Endothelial cell of umbilical vein (primary cell): ENCODE results near the gene GPR37L1. TPM values are rescaled to one million over a fixed set of nuclear protein-coding genes. Genes with fewer than 3 reads are reported as not detected.

Experiments
- BruUV-seq: library from RNA; stranded (reverse); fragments of 400-500 nt; replicated peaks from 2 replicates; lab custom pipeline; 2021; lab: Mats Ljungman, UMichigan
- CTCF ChIA-PET: fragments of 300-600, 350-600 bp; sonication (Branson Sonifier 250); formaldehyde crosslinking; loops from one replicate; lab custom pipeline; 2021; ENCODE audit warnings: antibody characterized with exemption, inconsistent platforms; lab: Charles Lee
- POLR2A ChIA-PET: fragments of 300-600, 350-600 bp; sonication (Branson Sonifier 250); formaldehyde crosslinking; loops from one replicate; lab custom pipeline; 2021; ENCODE audit warnings: antibody characterized with exemption, inconsistent platforms; lab: Charles Lee
- DNase-seq: peaks from one replicate; pipeline ENCODE4 v3.0.0-alpha.2; 2011; ENCODE audit warnings: low read depth, low spot score
- FAIRE-seq: peaks from 2 replicates; lab custom pipeline; 2011; peaks lifted over from hg19 to GRCh38; lab: Jason Lieb, UNC
- H2AFZ ChIP-seq: 2 replicates; pipeline ENCODE4 v1.6.0; 2012; ENCODE audit warnings: low read depth, low read length, control low read depth, inconsistent platforms
- H3K27ac ChIP-seq: 2 replicates; pipeline ENCODE4 v1.5.1; 2011; ENCODE audit warnings: low read depth, mild to moderate bottlenecking, control low read depth, low read length, moderate library complexity; ENCODE audit not compliant: insufficient read depth
- H3K27me3 ChIP-seq, 2 experiments: 2 replicates each; pipeline versions ENCODE4 v1.6.0 to v1.6.1; 2011; ENCODE audit warnings: low read length in 2 of 2, mixed read lengths in 1 of 2; ENCODE audit not compliant: control insufficient read depth in 2 of 2, insufficient read depth in 2 of 2
- H3K36me3 ChIP-seq, 2 experiments: 2 replicates in 1 of 2; 3 replicates in 1 of 2; pipeline ENCODE4 v1.5.1; 2011; ENCODE audit warnings: low read length in 2 of 2, mild to moderate bottlenecking in 1 of 2, moderate library complexity in 1 of 2; ENCODE audit not compliant: control insufficient read depth in 2 of 2, insufficient read depth in 2 of 2; ENCODE audit errors: extremely low read depth in 1 of 2
- H3K4me1 ChIP-seq: 3 replicates; pipeline ENCODE4 v1.5.1; 2011; ENCODE audit warnings: mild to moderate bottlenecking, low read length; ENCODE audit not compliant: control insufficient read depth, insufficient read depth; ENCODE audit errors: extremely low read depth
- H3K4me2 ChIP-seq: 2 replicates; pipeline ENCODE4 v1.6.1; 2011; ENCODE audit warnings: low read length, control low read depth, mixed read lengths; ENCODE audit not compliant: insufficient read depth
- H3K4me3 ChIP-seq, 3 experiments: fragments of 200-600 bp in 1 of 3; sonication (generic), shearing (Covaris generic) in 1 of 3; replicated peaks in 1 of 3; 2 replicates each; pipeline ENCODE4 v1.5.1; 2011 to 2016; ENCODE audit warnings: control low read depth in 3 of 3, low read length in 3 of 3, mild to moderate bottlenecking in 2 of 3, inconsistent platforms in 1 of 3, low read depth in 1 of 3, moderate library complexity in 1 of 3; ENCODE audit not compliant: insufficient read depth in 1 of 3
- H3K79me2 ChIP-seq: 2 replicates; pipeline ENCODE4 v1.6.0; 2012; ENCODE audit warnings: low read length, inconsistent platforms; ENCODE audit not compliant: control insufficient read depth, insufficient read depth
- H3K9ac ChIP-seq: replicated peaks from 2 replicates; pipeline ENCODE3; 2011; ENCODE audit warnings: low read length, control low read depth; ENCODE audit not compliant: insufficient read depth; ENCODE audit errors: extremely low read depth
- H3K9me1 ChIP-seq: replicated peaks from 3 replicates; pipeline ENCODE4 v1.6.0; 2011; ENCODE audit warnings: mild to moderate bottlenecking, low read length; ENCODE audit not compliant: control insufficient read depth, insufficient read depth; ENCODE audit errors: extremely low read depth
- H3K9me3 ChIP-seq: replicated peaks from 2 replicates; pipeline ENCODE4 v1.5.1; 2012; ENCODE audit warnings: low read length, inconsistent platforms; ENCODE audit not compliant: control insufficient read depth, insufficient read depth
- H4K20me1 ChIP-seq: replicated peaks from 2 replicates; pipeline ENCODE3; 2011; ENCODE audit warnings: mild to moderate bottlenecking, low read length; ENCODE audit not compliant: control insufficient read depth, insufficient read depth; ENCODE audit errors: extremely low read depth
- EZH2 ChIP-seq: IDR thresholded peaks from 2 replicates; pipeline ENCODE4 v1.6.1; 2012; ENCODE audit warnings: borderline replicate concordance, low read depth, mild to moderate bottlenecking, moderate library complexity, low read length, inconsistent platforms; ENCODE audit not compliant: severe bottlenecking
- FOS ChIP-seq: IDR thresholded peaks from 2 replicates; pipeline ENCODE4 v1.6.1; 2011; ENCODE audit warnings: mild to moderate bottlenecking, low read length, moderate library complexity, borderline replicate concordance; ENCODE audit not compliant: insufficient read depth
- GATA2 ChIP-seq: IDR thresholded peaks from 2 replicates; pipeline ENCODE4 v1.7.0; 2011; ENCODE audit warnings: low read depth, mild to moderate bottlenecking, moderate library complexity, mixed read lengths, low read length; ENCODE audit not compliant: insufficient read length, insufficient read depth
- JUN ChIP-seq: IDR thresholded peaks from 2 replicates; pipeline ENCODE4 v1.6.1; 2011; ENCODE audit warnings: borderline replicate concordance, low read depth; ENCODE audit not compliant: insufficient read length, insufficient read depth
- MYC ChIP-seq: IDR thresholded peaks from one replicate; pipeline ENCODE4 v1.6.1; 2011; ENCODE audit warnings: mild to moderate bottlenecking, low read depth, low read length
- POLR2A ChIP-seq: IDR thresholded peaks from 2 replicates; pipeline ENCODE4 v1.6.1; 2012; ENCODE audit warnings: low read depth, mild to moderate bottlenecking, control low read depth, low read length
- POLR2AphosphoS5 ChIP-seq: IDR thresholded peaks from 2 replicates; pipeline ENCODE4 v1.6.1; 2012; ENCODE audit warnings: low read depth, mild to moderate bottlenecking, control low read depth, low read length, moderate library complexity; ENCODE audit not compliant: insufficient read depth
- dilution Hi-C: fragments of 300-500 bp; cut with MboI; formaldehyde crosslinking; loops from one replicate; pipeline ENCODE4 v1.15.0; 2019; ENCODE audit warnings: low sequenced_read_pairs; ENCODE audit not compliant: extremely low pct_ligation_motif_present
- intact Hi-C: fragments of 100-400 bp; cut with micrococcal nuclease; formaldehyde crosslinking; loops from one replicate; pipeline ENCODE4 v1.10.0; 2022
- polyA plus RNA-seq, 4 experiments: library from polyadenylated mRNA; depleted of rRNA in 3 of 4; stranded (reverse) in 3 of 4; unstranded in 1 of 4; fragments of >200 nt; gene quantifications; 2 replicates each; pipeline versions ENCODE4 v1.2.1 to v1.2.3, GENCODE V29; 2011 to 2012; ENCODE audit warnings: missing spikeins in 1 of 4
- total RNA-seq: library from RNA; stranded (reverse); gene quantifications from 2 replicates; pipeline ENCODE4 v1.2.3, GENCODE V29; 2021
- TF ChIP-seq, protein P1 (sequence below), 2 donors: IDR thresholded peaks; 1 replicate in 1 of 2; 2 replicates in 1 of 2; pipeline ENCODE4 v1.5.1; 2011; ENCODE audit warnings: low read length in 2 of 2, mild to moderate bottlenecking in 2 of 2, moderate library complexity in 2 of 2, control low read depth in 1 of 2, inconsistent platforms in 1 of 2, low read depth in 1 of 2; ENCODE audit not compliant: insufficient read depth in 1 of 2; ENCODE audit errors: extremely low read depth in 1 of 2
- TF ChIP-seq, protein P2 (sequence below): IDR thresholded peaks from 2 replicates; pipeline ENCODE4 v1.6.1; 2011; ENCODE audit not compliant: insufficient read depth, insufficient read length

GPR37L1 gene
- total and polyA plus RNA-seq, 2 donors (not counting 3 experiments of a cell fraction or from before 2014, with no cell fraction given): not detected

DNA sequence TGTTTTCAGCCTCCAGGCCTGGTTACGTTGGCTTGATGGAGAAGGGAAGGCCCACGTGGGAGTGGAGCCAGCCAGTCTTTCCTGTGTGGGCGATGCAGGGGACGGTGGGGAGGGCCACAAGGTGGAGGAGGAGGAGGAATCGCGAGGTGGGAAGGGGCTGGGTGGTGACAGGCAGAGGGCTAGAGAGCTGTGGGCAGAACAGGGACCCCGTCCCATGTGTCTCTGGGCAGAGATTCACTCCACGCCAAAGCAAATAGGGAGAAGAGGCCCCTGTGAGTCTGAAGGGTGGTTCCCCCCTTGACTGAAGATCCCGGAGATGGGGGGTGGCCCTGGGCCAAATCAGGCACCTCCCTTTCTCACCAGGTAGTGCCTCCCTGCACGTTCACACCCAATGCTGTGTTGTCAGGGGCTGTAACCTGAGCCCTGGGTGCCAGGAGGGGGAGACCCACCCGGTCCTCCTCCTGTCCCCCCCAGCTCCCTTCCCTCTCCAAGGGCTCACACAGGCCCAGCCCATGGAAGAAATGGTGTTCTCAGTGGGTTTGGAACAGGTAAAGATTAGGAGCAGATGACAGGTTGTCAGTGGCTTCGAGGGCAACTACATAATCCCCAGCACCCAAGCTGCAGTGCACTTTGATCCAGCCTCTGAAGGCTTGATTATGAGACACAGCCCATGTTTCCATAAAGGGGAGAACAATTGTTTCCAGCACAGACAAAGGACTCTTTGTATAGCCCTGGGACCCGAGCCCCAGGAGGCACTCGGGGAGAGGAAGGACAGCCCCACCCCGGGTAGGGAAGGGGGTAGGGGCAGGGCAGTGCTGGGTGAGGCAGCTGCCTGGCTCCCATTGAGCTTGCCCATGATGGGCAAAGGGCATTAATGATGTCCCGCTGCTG lies 37.7 kb upstream of the GPR37L1 start:
- Histone ChIP-seq H3K4me1 (no peaks in the 10 kb centered on the region), H3K9me1 (no peaks in the 10 kb centered on the region), H3K4me3 (no peak overlapping the region), H3K9ac (no peak overlapping the region), H3K79me2 (no peaks in the 10 kb centered on the region), H3K27me3 (peaks cover 3 to 5% of the 10 kb centered on the region in 2 experiments), H3K27ac (no peak overlapping the region), H4K20me1 (no peaks in the 10 kb centered on the region), H2AFZ (no peak overlapping the region), H3K9me3 (no peaks in the 10 kb centered on the region), H3K4me2 (no peak overlapping the region), H3K36me3 (no peaks in the 10 kb centered on the region)
- intact Hi-C loops: no loop called here
- no peak for FAIRE-seq
- no peak for DNase-seq
- ChIA-PET CTCF (interaction anchor here (1.3 kb wide), 1 partner anchor 77 kb away, joined by 6 read pairs; no protein-coding TSS in a partner anchor), POLR2A (no interaction called here)
- TF ChIP-seq POLR2AphosphoS5 (no peak), EZH2 (no peak), GATA2 (no peak), MYC (no peak), FOS (no peak), JUN (no peak), POLR2A (no peak)
- TF ChIP-seq, protein P1, sequence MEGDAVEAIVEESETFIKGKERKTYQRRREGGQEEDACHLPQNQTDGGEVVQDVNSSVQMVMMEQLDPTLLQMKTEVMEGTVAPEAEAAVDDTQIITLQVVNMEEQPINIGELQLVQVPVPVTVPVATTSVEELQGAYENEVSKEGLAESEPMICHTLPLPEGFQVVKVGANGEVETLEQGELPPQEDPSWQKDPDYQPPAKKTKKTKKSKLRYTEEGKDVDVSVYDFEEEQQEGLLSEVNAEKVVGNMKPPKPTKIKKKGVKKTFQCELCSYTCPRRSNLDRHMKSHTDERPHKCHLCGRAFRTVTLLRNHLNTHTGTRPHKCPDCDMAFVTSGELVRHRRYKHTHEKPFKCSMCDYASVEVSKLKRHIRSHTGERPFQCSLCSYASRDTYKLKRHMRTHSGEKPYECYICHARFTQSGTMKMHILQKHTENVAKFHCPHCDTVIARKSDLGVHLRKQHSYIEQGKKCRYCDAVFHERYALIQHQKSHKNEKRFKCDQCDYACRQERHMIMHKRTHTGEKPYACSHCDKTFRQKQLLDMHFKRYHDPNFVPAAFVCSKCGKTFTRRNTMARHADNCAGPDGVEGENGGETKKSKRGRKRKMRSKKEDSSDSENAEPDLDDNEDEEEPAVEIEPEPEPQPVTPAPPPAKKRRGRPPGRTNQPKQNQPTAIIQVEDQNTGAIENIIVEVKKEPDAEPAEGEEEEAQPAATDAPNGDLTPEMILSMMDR (IDR thresholded peaks at IDR 0.05; ENCODE audit: extremely low read depth in 1 of 2, insufficient read depth in 1 of 2, low read depth in 1 of 2, low read length in 2 of 2): no peak
- TF ChIP-seq, protein P2, sequence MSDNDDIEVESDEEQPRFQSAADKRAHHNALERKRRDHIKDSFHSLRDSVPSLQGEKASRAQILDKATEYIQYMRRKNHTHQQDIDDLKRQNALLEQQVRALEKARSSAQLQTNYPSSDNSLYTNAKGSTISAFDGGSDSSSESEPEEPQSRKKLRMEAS: no peak
- dilution Hi-C loops: no loop called here
- no TSS peak for BruUV-seq
